H1 (cell line): ENCODE measurements around the gene GPR155. TPM values are rescaled to one million over a fixed set of nuclear protein-coding genes. Genes with fewer than 3 reads are reported as not detected.

Experiments used
- CTCF ChIA-PET: fragments of 300-600 bp; sonication (Branson Sonifier 250); formaldehyde crosslinking; loops from one replicate; lab custom pipeline; 2021; ENCODE audit not compliant: partially characterized antibody; lab: Charles Lee
- POLR2A ChIA-PET: fragments of 300-600 bp; sonication (Branson Sonifier 250); formaldehyde crosslinking; loops from one replicate; lab custom pipeline; 2021; ENCODE audit warnings: inconsistent platforms; ENCODE audit not compliant: partially characterized antibody; lab: Charles Lee
- DNase-seq, 2 experiments: peaks; one replicate each; pipeline versions ENCODE4 v3.0.0 to v3.0.0-alpha.2; 2010 to 2022; ENCODE audit warnings: low spot score in 2 of 2, low read depth in 1 of 2, mixed read lengths in 1 of 2
- FAIRE-seq: peaks from 2 replicates; lab custom pipeline; 2011; peaks lifted over from hg19 to GRCh38; lab: Jason Lieb, UNC
- H2AFZ ChIP-seq: 2 replicates; pipeline ENCODE4 v1.8.1; 2012; ENCODE audit warnings: low read length, inconsistent platforms
- H2AK5ac ChIP-seq: 2 replicates; pipeline ENCODE4 v1.6.1; 2013; ENCODE audit warnings: low read depth, low read length
- H2BK120ac ChIP-seq: replicated peaks from 2 replicates; pipeline ENCODE3; 2013; ENCODE audit warnings: low read depth, low read length, inconsistent platforms
- H2BK12ac ChIP-seq: 2 replicates; pipeline ENCODE4 v1.6.1; 2013; ENCODE audit warnings: low read depth, low read length
- H2BK15ac ChIP-seq: 2 replicates; pipeline ENCODE4 v1.6.1; 2013; ENCODE audit warnings: low read length
- H2BK20ac ChIP-seq: 2 replicates; pipeline ENCODE4 v1.6.1; 2013; ENCODE audit warnings: low read length
- H2BK5ac ChIP-seq: 2 replicates; pipeline ENCODE4 v1.6.1; 2013; ENCODE audit warnings: low read depth, low read length
- H3K14ac ChIP-seq: 2 replicates; pipeline ENCODE4 v1.6.1; 2013; ENCODE audit warnings: inconsistent platforms; ENCODE audit not compliant: insufficient read length
- H3K18ac ChIP-seq: 2 replicates; pipeline ENCODE4 v1.6.1; 2013; ENCODE audit warnings: low read length; ENCODE audit errors: extremely low read depth
- H3K23ac ChIP-seq: 2 replicates; pipeline ENCODE4 v1.6.1; 2013; ENCODE audit warnings: inconsistent platforms; ENCODE audit not compliant: insufficient read length
- H3K23me2 ChIP-seq: 2 replicates; pipeline ENCODE4 v1.6.1; 2013; ENCODE audit warnings: low read depth, low read length
- H3K27ac ChIP-seq: 2 replicates; pipeline ENCODE4 v1.6.1; 2011; ENCODE audit warnings: low read depth, low read length, inconsistent platforms
- H3K27me3 ChIP-seq, 4 experiments: replicated peaks in 1 of 4; 1 replicate in 1 of 4; 2 replicates in 3 of 4; pipeline versions ENCODE4 v1.6.1 to v1.8.1; 2011 to 2013; ENCODE audit warnings: low read length in 3 of 4, mild to moderate bottlenecking in 3 of 4, inconsistent platforms in 2 of 4, mixed read lengths in 2 of 4, moderate library complexity in 1 of 4; ENCODE audit not compliant: control insufficient read depth in 3 of 4, insufficient read depth in 3 of 4; ENCODE audit errors: extremely low read depth in 1 of 4
- H3K36me3 ChIP-seq, 4 experiments: 2 replicates each; pipeline versions ENCODE4 v1.6.1 to v1.8.1; 2011 to 2013; ENCODE audit warnings: mild to moderate bottlenecking in 4 of 4, low read length in 3 of 4, moderate library complexity in 2 of 4, control low read depth in 1 of 4, inconsistent platforms in 1 of 4; ENCODE audit not compliant: insufficient read depth in 4 of 4, control insufficient read depth in 2 of 4
- H3K4ac ChIP-seq: replicated peaks from 2 replicates; pipeline ENCODE3; 2013; ENCODE audit warnings: low read length, low read depth, mixed read lengths, inconsistent platforms; ENCODE audit not compliant: insufficient read length
- H3K4me1 ChIP-seq, 4 experiments: replicated peaks in 1 of 4; 1 replicate in 1 of 4; 2 replicates in 3 of 4; pipeline versions ENCODE4 v1.6.1 to v1.8.1; 2011 to 2013; ENCODE audit warnings: low read length in 3 of 4, inconsistent platforms in 2 of 4, mixed read lengths in 1 of 4; ENCODE audit not compliant: insufficient read depth in 4 of 4, control insufficient read depth in 3 of 4
- H3K4me2 ChIP-seq, 2 experiments: 2 replicates each; pipeline versions ENCODE4 v1.6.1 to v1.8.1; 2011 to 2013; ENCODE audit warnings: low read depth in 2 of 2, low read length in 2 of 2, control low read depth in 1 of 2, inconsistent platforms in 1 of 2, mild to moderate bottlenecking in 1 of 2; ENCODE audit not compliant: insufficient read depth in 1 of 2
- H3K4me3 ChIP-seq, 4 experiments: fragments of 200-600, 300-600 bp in 1 of 4; sonication (generic), shearing (Covaris generic), sonication (Bioruptor Twin) in 1 of 4; 2 replicates each; pipeline versions ENCODE4 v1.5.1 to v1.8.1; 2011 to 2016; ENCODE audit warnings: low read length in 4 of 4, low read depth in 3 of 4, control low read depth in 2 of 4, inconsistent platforms in 2 of 4, mild to moderate bottlenecking in 2 of 4, mixed read lengths in 1 of 4, moderate library complexity in 1 of 4; ENCODE audit not compliant: insufficient read depth in 2 of 4; ENCODE audit errors: extremely low read depth in 1 of 4
- H3K56ac ChIP-seq: replicated peaks from 2 replicates; pipeline ENCODE3; 2013; ENCODE audit warnings: low read depth, mild to moderate bottlenecking, mixed read lengths, low read length, inconsistent platforms; ENCODE audit not compliant: insufficient read length
- H3K79me1 ChIP-seq: 2 replicates; pipeline ENCODE4 v1.6.1; 2013; ENCODE audit warnings: low read depth, low read length, control low read depth
- H3K79me2 ChIP-seq, 2 experiments: 2 replicates each; pipeline versions ENCODE4 v1.6.1 to v1.8.1; 2012 to 2013; ENCODE audit warnings: low read length in 2 of 2, mild to moderate bottlenecking in 2 of 2, inconsistent platforms in 1 of 2; ENCODE audit not compliant: insufficient read depth in 2 of 2, control insufficient read depth in 1 of 2
- H3K9ac ChIP-seq, 4 experiments: replicated peaks in 1 of 4; 1 replicate in 1 of 4; 2 replicates in 3 of 4; pipeline versions ENCODE4 v1.6.1 to v1.8.1; 2011 to 2013; ENCODE audit warnings: low read depth in 3 of 4, low read length in 3 of 4, control low read depth in 2 of 4, mild to moderate bottlenecking in 2 of 4, moderate library complexity in 2 of 4, inconsistent platforms in 1 of 4; ENCODE audit errors: extremely low read depth in 1 of 4
- H3K9me3 ChIP-seq, 2 experiments: 2 replicates each; pipeline versions ENCODE4 v1.6.1 to v1.8.1; 2012 to 2013; ENCODE audit warnings: mild to moderate bottlenecking in 2 of 2, moderate library complexity in 2 of 2, control low read depth in 1 of 2, inconsistent platforms in 1 of 2, low read depth in 1 of 2, low read length in 1 of 2, mixed read lengths in 1 of 2; ENCODE audit not compliant: insufficient read depth in 2 of 2
- H4K20me1 ChIP-seq, 2 experiments: replicated peaks in 1 of 2; 2 replicates each; pipeline versions ENCODE3 to v1.8.1; 2011 to 2013; ENCODE audit warnings: inconsistent platforms in 2 of 2, low read length in 2 of 2, mild to moderate bottlenecking in 1 of 2; ENCODE audit not compliant: insufficient read depth in 2 of 2, control insufficient read depth in 1 of 2
- H4K5ac ChIP-seq: 2 replicates; pipeline ENCODE4 v1.6.1; 2013; ENCODE audit warnings: low read length, low read depth, mixed read lengths, inconsistent platforms; ENCODE audit not compliant: insufficient read length
- H4K8ac ChIP-seq: 2 replicates; pipeline ENCODE4 v1.8.0; 2013; ENCODE audit warnings: mild to moderate bottlenecking, moderate library complexity, low read length, inconsistent platforms; ENCODE audit not compliant: insufficient read depth; ENCODE audit errors: extremely low read depth
- H4K91ac ChIP-seq: replicated peaks from 2 replicates; pipeline ENCODE3; 2013; ENCODE audit warnings: low read length, mixed read lengths, inconsistent platforms; ENCODE audit not compliant: insufficient read length
- EGR1 ChIP-seq: IDR thresholded peaks from 2 replicates; pipeline ENCODE4 v1.6.1; 2011; ENCODE audit warnings: low read depth, low read length, borderline replicate concordance
- PHF8 ChIP-seq: fragments of 200-600 bp; sonication (generic); conservative IDR thresholded peaks from 2 replicates; pipeline ENCODE4 v1.7.1; 2012; ENCODE audit warnings: low read depth, mild to moderate bottlenecking, inconsistent platforms, low read length, moderate library complexity
- SIRT6 ChIP-seq: IDR thresholded peaks from one replicate; pipeline ENCODE4 v1.7.1; 2012; ENCODE audit warnings: low read length, inconsistent platforms
- SRF ChIP-seq: IDR thresholded peaks from 2 replicates; pipeline ENCODE4 v1.6.1; 2011; ENCODE audit warnings: mild to moderate bottlenecking, low read depth, low read length, moderate library complexity
- WGBS, 2 experiments: shearing (Covaris generic) in 1 of 2; methylation state at CpG; one replicate each; pipeline versions ENCODE4 v1.1.6 to v1.1.7; 2013 to 2015; ENCODE audit warnings: low lambda C conversion rate in 2 of 2, mixed read lengths in 2 of 2, inconsistent platforms in 1 of 2, low coverage in 1 of 2, missing lambda C conversion rate in 1 of 2; ENCODE audit not compliant: insufficient replicate concordance in 2 of 2, insufficient coverage in 1 of 2, insufficient read length in 1 of 2; ENCODE audit errors: extremely low coverage in 1 of 2, missing lambda C conversion rate in 1 of 2; 5-methylcytosine and 5-hydroxymethylcytosine counted together
- polyA plus RNA-seq, 7 experiments: library from polyadenylated mRNA; depleted of rRNA in 3 of 7; stranded (reverse) in 5 of 7; unstranded in 2 of 7; fragments of >200 nt in 5 of 7; fragments of 200-250 nt in 2 of 7; gene quantifications; 1 replicate in 5 of 7; 2 replicates in 1 of 7; 4 replicates in 1 of 7; pipeline versions ENCODE4 v1.2.1 to v1.2.3, GENCODE V29; 2011 to 2013; ENCODE audit warnings: missing spikeins in 2 of 7, mixed read lengths in 2 of 7
- total RNA-seq: library from RNA; stranded (reverse); fragmentation: NEBNext Ultra II Directional; extraction: Animal tissue kit (Norgen Biotek cat#: 25700); gene quantifications from 2 replicates; pipeline ENCODE4 v1.2.1, GENCODE V29; 2021

GPR155 gene
- total and polyA plus RNA-seq, 2 of the 8 experiments (the other 6 are each of a cell fraction or from before 2014, with no cell fraction given) = 0.26 to 2.1 TPM

- no peaks in the 10 kb centered on the region for H3K79me2 ChIP-seq
- H3K4me3 ChIP-seq = no peak overlapping the region
- CTCF ChIA-PET = interaction anchor here (3.8 kb wide), 1 partner anchor 16 kb away, joined by 27 read pairs; no protein-coding TSS in a partner anchor
- no peaks in the 10 kb centered on the region for H3K9me3 ChIP-seq
- H3K27ac ChIP-seq = no peak overlapping the region
- no peaks in the 10 kb centered on the region for H3K27me3 ChIP-seq
- H4K20me1 ChIP-seq = no peaks in the 10 kb centered on the region
- no peak overlapping the region for H2AFZ ChIP-seq
- FAIRE-seq (no peak), DNase-seq (no peak)
- no peak overlapping the region for H2BK15ac ChIP-seq
- no peak overlapping the region for H2BK20ac ChIP-seq
- H4K5ac ChIP-seq = no peak overlapping the region
- TF ChIP-seq EGR1 (no peak), SRF (no peak), PHF8 (no peak), SIRT6 (no peak)
- WGBS, 2 experiments = 92% methylated on average over 3 of the region's 3 CpGs; no CpG with 5 or more reads in 1 of the 2 experiments
- no peaks in the 10 kb centered on the region for H3K4me1 ChIP-seq
- H4K91ac ChIP-seq = no peak overlapping the region
- no peaks in the 10 kb centered on the region for H3K79me1 ChIP-seq
- no peak overlapping the region for H2AK5ac ChIP-seq
- H3K14ac ChIP-seq = no peak overlapping the region
- H4K8ac ChIP-seq = no peak overlapping the region
- H3K4me2 ChIP-seq = no peak overlapping the region
- no peak overlapping the region for H3K9ac ChIP-seq
- no peak overlapping the region for H2BK12ac ChIP-seq
- no peak overlapping the region for H3K4ac ChIP-seq
- H2BK120ac ChIP-seq = no peak overlapping the region
- no peaks in the 10 kb centered on the region for H3K36me3 ChIP-seq
- H3K56ac ChIP-seq = no peak overlapping the region
- POLR2A ChIA-PET = no interaction called here
- no peaks in the 10 kb centered on the region for H3K23me2 ChIP-seq
- H3K18ac ChIP-seq = no peak overlapping the region
- no peak overlapping the region for H3K23ac ChIP-seq
- no peak overlapping the region for H2BK5ac ChIP-seq
Observed at GRCh38 chr2:174445248-174445647, 41.6 kb downstream of the GPR155 start.
